ENCODE measurements around the gene DGKQ.

DGKQ gene

DNA sequence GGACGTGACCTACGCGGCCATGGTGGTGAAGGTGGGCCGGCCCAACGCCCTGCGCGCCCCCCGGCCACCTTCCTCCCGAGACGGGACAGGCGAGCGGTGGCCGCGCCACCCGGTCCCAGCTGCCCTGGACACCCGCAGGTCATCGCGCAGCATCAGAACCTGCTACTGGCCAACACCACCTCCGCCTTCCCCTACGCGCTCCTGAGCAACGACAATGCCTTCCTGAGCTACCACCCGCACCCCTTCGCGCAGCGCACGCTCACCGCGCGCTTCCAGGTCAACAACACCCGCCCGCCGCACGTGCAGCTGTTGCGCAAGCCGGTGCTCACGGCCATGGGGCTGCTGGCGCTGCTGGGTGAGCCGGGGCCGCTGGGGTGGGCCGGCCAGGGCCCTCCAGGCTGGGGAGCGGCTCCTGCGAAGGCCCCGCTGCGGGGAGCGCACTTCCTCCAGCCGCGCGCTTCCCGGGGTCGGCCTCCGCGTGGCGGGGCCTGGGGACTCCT, 28.8 kb upstream of the DGKQ start:
- no peaks in the 10 kb centered on the region for H3K9me2 ChIP-seq (replicated peaks; ENCODE audit: insufficient read depth, low read length)
- H3K4me2 ChIP-seq (ENCODE audit: low read depth, low read length, poor library complexity, severe bottlenecking) = no peak overlapping the region
- no peaks in the 10 kb centered on the region for H3K36me3 ChIP-seq (ENCODE audit: low read length)
- TF ChIP-seq EZH2phosphoT487 (conservative IDR thresholded peaks at IDR 0.05; ENCODE audit: low read length) = no peak
- TF ChIP-seq, protein P1, sequence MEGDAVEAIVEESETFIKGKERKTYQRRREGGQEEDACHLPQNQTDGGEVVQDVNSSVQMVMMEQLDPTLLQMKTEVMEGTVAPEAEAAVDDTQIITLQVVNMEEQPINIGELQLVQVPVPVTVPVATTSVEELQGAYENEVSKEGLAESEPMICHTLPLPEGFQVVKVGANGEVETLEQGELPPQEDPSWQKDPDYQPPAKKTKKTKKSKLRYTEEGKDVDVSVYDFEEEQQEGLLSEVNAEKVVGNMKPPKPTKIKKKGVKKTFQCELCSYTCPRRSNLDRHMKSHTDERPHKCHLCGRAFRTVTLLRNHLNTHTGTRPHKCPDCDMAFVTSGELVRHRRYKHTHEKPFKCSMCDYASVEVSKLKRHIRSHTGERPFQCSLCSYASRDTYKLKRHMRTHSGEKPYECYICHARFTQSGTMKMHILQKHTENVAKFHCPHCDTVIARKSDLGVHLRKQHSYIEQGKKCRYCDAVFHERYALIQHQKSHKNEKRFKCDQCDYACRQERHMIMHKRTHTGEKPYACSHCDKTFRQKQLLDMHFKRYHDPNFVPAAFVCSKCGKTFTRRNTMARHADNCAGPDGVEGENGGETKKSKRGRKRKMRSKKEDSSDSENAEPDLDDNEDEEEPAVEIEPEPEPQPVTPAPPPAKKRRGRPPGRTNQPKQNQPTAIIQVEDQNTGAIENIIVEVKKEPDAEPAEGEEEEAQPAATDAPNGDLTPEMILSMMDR (IDR thresholded peaks at IDR 0.05; ENCODE audit: insufficient read depth, low read length, poor library complexity, severe bottlenecking) = no peak
- no peak overlapping the region for H3K27ac ChIP-seq (ENCODE audit: low read depth, low read length)
- no peaks in the 10 kb centered on the region for H3K27me3 ChIP-seq (ENCODE audit: low read length)
- no peak overlapping the region for H3K4me3 ChIP-seq (ENCODE audit: insufficient read depth, low read length, poor library complexity, severe bottlenecking)
- no peaks in the 10 kb centered on the region for H3K79me2 ChIP-seq (ENCODE audit: insufficient read depth, low read length)
- no peak overlapping the region for H3K9ac ChIP-seq (ENCODE audit: low read length)
- H2AFZ ChIP-seq (ENCODE audit: low read depth, low read length, severe bottlenecking) = no peak overlapping the region
- no peaks in the 10 kb centered on the region for H3F3A ChIP-seq (ENCODE audit: insufficient read depth)
- H4K20me1 ChIP-seq (ENCODE audit: low read depth, low read length) = no peaks in the 10 kb centered on the region
- no peaks in the 10 kb centered on the region for H3K9me3 ChIP-seq (ENCODE audit: insufficient read depth, low read length)

DNA sequence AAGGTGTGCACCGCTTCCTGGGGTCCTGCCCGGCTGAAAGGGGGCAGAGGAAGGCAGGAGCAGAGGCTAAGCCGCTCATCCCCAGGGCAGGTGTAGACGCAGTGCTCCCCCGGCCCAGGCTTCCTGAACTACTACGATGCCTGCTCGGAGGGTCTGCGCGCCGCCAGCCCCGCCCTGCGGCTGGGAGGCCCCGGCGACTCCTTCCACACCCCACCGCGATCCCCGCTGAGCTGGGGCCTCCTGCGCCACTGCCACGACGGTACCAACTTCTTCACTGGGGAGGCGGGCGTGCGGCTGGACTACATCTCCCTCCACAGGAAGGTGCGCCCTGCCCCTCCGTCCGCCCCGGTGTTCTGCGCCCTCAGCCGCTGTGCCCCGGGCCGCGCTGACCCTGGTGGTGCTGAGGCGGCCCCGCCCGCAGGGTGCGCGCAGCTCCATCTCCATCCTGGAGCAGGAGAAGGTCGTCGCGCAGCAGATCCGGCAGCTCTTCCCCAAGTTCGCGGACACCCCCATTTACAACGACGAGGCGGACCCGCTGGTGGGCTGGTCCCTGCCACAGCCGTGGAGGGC, 28.3 kb upstream of the DGKQ start:
- H3K36me3 ChIP-seq (ENCODE audit: low read length) = no peaks in the 10 kb centered on the region
- H2AFZ ChIP-seq (ENCODE audit: low read depth, low read length, severe bottlenecking) = no peak overlapping the region
- H3K4me3 ChIP-seq (ENCODE audit: insufficient read depth, low read length, poor library complexity, severe bottlenecking) = no peak overlapping the region
- no peak overlapping the region for H3K4me2 ChIP-seq (ENCODE audit: low read depth, low read length, poor library complexity, severe bottlenecking)
- no peaks in the 10 kb centered on the region for H3K9me3 ChIP-seq (ENCODE audit: insufficient read depth, low read length)
- H3K27me3 ChIP-seq (ENCODE audit: low read length) = no peaks in the 10 kb centered on the region
- H3K9me2 ChIP-seq (replicated peaks; ENCODE audit: insufficient read depth, low read length) = no peaks in the 10 kb centered on the region
- H4K20me1 ChIP-seq (ENCODE audit: low read depth, low read length) = no peaks in the 10 kb centered on the region
- H3K9ac ChIP-seq (ENCODE audit: low read length) = no peak overlapping the region
- no peak for TF ChIP-seq EZH2phosphoT487 (conservative IDR thresholded peaks at IDR 0.05; ENCODE audit: low read length)
- TF ChIP-seq, protein P1 (IDR thresholded peaks at IDR 0.05; ENCODE audit: insufficient read depth, low read length, poor library complexity, severe bottlenecking) = no peak
- H3K27ac ChIP-seq (ENCODE audit: low read depth, low read length) = no peak overlapping the region
- H3F3A ChIP-seq (ENCODE audit: insufficient read depth) = no peaks in the 10 kb centered on the region
- H3K79me2 ChIP-seq (ENCODE audit: insufficient read depth, low read length) = no peaks in the 10 kb centered on the region

DNA sequence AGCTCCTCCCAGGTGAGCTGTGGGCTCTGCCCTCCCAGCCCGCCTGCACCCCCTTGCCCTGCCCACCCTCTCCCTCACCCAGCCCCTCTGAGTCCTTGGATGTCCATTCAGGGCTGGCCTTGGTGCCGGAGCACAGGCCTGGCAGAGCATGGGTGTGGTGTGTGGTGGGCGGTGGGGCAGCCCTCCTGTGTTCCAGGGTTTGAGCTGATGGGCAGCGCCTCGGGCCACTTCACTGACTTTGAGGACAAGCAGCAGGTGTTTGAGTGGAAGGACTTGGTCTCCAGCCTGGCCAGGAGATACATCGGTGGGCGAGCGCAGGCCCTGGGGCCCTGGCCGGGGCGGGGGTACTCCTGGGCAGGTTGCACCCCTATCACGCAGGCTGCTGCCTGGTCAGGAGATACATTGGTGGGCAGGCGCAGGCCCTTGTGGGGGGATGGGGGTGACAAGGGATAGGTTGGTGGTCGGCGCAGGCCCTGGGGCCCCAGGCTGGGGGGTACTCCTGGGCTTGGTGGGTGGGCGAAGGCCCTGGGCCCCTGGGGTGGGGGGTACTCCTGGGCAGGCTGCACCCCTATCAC, 27.4 kb upstream of the DGKQ start:
- Histone ChIP-seq H3K79me2 (ENCODE audit: insufficient read depth, low read length) (no peaks in the 10 kb centered on the region), H3K36me3 (ENCODE audit: low read length) (no peaks in the 10 kb centered on the region), H3K4me2 (ENCODE audit: low read depth, low read length, poor library complexity, severe bottlenecking) (no peak overlapping the region), H3K4me3 (ENCODE audit: insufficient read depth, low read length, poor library complexity, severe bottlenecking) (no peak overlapping the region), H3K27ac (ENCODE audit: low read depth, low read length) (no peak overlapping the region), H2AFZ (ENCODE audit: low read depth, low read length, severe bottlenecking) (no peak overlapping the region), H3K9ac (ENCODE audit: low read length) (no peak overlapping the region), H3K27me3 (ENCODE audit: low read length) (no peaks in the 10 kb centered on the region), H3K9me2 (replicated peaks; ENCODE audit: insufficient read depth, low read length) (no peaks in the 10 kb centered on the region), H3F3A (ENCODE audit: insufficient read depth) (no peaks in the 10 kb centered on the region), H4K20me1 (ENCODE audit: low read depth, low read length) (no peaks in the 10 kb centered on the region), H3K9me3 (ENCODE audit: insufficient read depth, low read length) (no peaks in the 10 kb centered on the region)
- TF ChIP-seq EZH2phosphoT487 (conservative IDR thresholded peaks at IDR 0.05; ENCODE audit: low read length) = no peak
- TF ChIP-seq, protein P1 (IDR thresholded peaks at IDR 0.05; ENCODE audit: insufficient read depth, low read length, poor library complexity, severe bottlenecking) = no peak

Measured in SU-DHL-6 (cell line).